GF-D8 (cell line): ENCODE results near the gene SWT1.

Source experiments
- DNase-seq: peaks from one replicate; lab custom pipeline; 2025; lab: John Stamatoyannopoulos, UW

The SWT1 gene

GRCh38 chr1:185288435-185288834 lies 131.5 kb downstream of the SWT1 start:
- no peak for DNase-seq

GRCh38 chr1:185289880-185290279 lies 132.9 kb downstream of the SWT1 start:
- no peak for DNase-seq

GRCh38 chr1:185291159-185291558 lies 134.2 kb downstream of the SWT1 start:
- no peak for DNase-seq

GRCh38 chr1:185291652-185292051 lies 134.7 kb downstream of the SWT1 start:
- DNase-seq, result no peak

GRCh38 chr1:185292237-185292636 lies 135.3 kb downstream of the SWT1 start:
- peak; percentile 19 for DNase-seq

GRCh38 chr1:185293967-185294542 lies 137.1 kb downstream of the SWT1 start:
- DNase-seq, result no peak

- DNase-seq, result no peak
Observed at GRCh38 chr1:185295091-185295490, 138.1 kb downstream of the SWT1 start.

- DNase-seq, result no peak
Observed at GRCh38 chr1:185297982-185298381, 141.0 kb downstream of the SWT1 start.

DNA sequence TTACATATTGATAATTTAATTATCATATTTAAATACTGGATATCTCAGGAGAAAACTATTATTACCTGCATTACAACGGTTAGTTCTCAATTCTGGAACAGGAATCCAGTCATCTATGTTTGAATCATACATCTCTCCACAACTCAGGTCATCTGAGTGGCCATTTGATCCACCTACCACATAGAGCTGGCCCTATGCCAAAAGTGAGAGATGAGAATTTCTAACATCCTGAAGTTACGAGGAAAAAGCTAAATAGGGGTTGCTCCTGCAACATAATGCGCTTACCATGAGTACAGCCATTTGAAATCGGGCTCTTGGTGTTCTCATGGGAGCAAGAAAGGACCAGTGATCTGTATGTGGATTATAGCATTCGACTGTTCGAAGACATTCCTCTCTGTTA lies 143.2 kb downstream of the SWT1 start:
- DNase-seq, result no peak

DNA sequence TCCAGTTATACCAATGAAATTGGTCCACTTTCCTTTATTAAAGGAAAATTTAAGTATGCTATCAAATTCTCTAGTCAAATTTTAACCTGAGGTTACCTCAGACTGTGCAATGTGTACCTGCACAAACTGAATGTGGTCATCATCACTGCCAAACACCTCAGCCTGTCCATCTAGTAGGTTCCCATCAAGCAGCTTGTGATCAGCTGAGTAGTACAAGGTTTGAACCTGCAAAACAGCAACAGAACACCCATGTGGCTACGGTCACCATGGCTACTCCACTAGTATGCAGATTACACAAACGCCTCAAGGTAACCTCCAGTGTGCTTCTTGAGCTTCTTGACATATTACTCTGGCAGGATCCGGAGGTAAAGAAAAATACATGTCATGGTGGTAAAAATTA lies 148.5 kb downstream of the SWT1 start:
- DNase-seq, result no peak

DNA sequence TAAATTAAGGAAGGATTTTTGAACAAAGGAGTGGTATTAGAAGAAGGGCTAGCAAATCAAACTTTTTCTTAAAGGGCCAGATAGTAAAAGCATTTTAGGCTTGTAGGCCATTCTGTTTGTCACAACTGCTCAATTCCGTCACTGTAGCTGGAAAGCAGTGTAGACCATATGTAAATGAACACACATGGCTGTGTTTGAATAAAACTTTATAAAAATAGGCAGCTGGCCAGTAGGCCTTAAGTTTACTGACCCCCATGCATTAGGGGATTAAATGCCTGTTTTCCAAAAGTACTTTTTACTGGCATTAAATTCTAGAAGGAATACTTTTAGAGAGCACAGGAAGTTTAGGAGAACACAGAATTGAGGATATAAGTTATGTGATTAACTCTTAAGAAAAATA lies 151.2 kb downstream of the SWT1 start:
- DNase-seq, result no peak

GRCh38 chr1:185309566-185309965 lies 152.6 kb downstream of the SWT1 start:
- no peak for DNase-seq

- DNase-seq, result no peak
Observed at GRCh38 chr1:185311589-185312225, 154.7 kb downstream of the SWT1 start.

- no peak for DNase-seq
Observed at GRCh38 chr1:185312361-185313138, 155.6 kb downstream of the SWT1 start.

GRCh38 chr1:185314411-185314810 lies 157.4 kb downstream of the SWT1 start:
- DNase-seq, result no peak

DNA sequence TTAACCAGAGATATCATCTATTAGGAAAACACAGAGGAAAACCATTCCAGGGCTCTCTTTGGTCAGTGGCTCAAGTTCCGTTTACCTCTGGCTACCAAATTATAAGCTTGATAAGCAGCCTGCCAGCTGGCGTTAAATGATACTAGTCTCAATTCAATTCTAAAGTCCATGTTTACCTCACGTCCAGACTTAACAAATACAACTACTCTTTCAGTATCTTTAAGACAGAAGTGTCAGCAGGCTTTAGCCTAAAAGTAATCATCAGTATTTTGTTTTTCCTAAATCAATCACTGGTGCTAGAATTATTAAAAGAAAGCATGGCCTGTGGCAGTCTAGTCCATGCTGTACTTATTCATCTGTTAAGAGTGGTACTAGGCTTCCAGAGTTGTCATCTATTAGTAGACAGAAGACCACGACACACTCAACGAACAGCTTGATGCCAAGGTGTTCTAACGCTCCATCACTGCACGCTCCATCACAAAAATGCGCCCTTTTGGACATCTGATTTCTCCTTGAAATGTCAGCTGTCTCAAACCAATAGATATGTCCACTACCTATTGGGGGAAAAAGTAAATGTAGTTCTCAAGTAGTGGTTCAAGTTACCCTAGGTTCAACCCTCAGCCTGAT lies 158.6 kb downstream of the SWT1 start:
- no peak for DNase-seq

GRCh38 chr1:185316163-185317033 lies 159.4 kb downstream of the SWT1 start:
- DNase-seq, result peak; percentile 40

- peak; percentile 94 for DNase-seq
Observed at GRCh38 chr1:185317034-185317885, 160.3 kb downstream of the SWT1 start, which contains the start of gene IVNS1ABP. IVNS1ABP (minus strand) TSS chr1:185317243; CDS start chr1:185309493, 7,750 bp downstream.

GRCh38 chr1:185317886-185318310 lies 160.9 kb downstream of the SWT1 start:
- DNase-seq, result peak; percentile 50

GRCh38 chr1:185318431-185319138 lies 161.6 kb downstream of the SWT1 start:
- DNase-seq, result no peak
